Measurements from ENCODE around the gene MMP3.
"Not testable (repeated sequence)": the region's sequence is repeated elsewhere in the genome, so short reads cannot be mapped to it uniquely, and the experiment has no call there.

MMP3 gene

DNA sequence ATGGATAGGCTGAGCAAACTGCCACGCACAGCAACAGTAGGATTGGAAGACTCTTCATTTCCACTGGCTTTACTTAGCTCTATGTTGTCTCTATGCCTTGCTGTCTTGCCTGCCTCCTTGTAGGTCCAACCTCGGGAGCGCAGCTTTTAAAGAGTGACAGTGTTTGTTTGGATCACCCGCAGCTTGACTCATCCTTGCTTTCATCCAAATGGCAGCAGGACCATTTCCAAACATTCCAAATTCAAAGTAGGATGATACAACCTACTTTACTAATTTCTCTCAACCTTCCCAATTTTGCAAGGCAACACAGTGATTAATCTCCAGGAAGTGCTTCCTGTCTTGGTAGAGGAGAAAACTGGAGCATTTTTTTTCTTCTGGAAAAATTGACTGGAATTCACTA is at the start of gene MMP3:
Gene MMP3, minus strand, starts transcription at position 121 of the 400 bp plus-strand sequence. Its CDS starts 63 bp downstream, at position 58.
- peak; percentile 84 for DNase-seq (ENCODE audit: low read depth)

DNA sequence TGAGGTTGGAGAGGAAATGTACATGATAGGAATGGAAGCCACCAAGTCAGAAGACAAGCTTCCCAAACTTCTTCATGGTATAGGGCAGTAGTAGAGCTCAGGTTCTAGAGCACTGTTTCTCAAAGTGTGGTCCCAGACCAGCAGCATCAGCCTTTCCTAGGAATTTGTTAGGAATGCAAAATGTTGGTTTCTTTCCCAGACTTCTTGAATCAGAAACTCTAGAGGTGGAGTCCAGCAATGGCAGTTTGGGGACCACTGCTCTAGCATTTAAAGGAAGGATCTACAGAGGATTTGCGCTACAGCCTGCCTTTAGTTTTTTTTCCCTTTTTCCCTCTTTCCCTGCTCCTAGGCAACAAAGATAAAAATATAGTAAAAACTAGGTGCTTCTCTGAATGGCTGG is 48.3 kb upstream of the MMP3 start:
- DNase-seq (ENCODE audit: low read depth) = no peak

DNA sequence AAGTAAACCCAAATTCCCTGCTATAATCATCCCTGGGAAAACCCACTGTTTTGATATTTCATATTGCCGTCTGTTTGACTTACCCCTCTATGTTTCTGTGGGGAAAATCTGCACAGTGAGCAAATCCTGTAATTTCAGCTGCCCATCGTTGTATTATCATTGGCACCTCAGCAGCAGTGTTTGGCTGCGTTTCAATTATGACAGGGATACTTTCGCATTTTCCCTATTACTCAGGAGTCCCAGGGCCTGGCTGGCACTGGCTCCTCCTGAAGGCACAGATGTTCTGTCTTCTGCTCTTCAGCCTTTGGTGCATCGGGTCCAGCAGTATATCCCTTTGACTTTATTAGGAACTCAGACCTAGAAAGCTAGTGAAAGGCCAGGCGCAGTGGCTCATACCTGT is 43.6 kb upstream of the MMP3 start:
- no peak for DNase-seq (ENCODE audit: low read depth)

DNA sequence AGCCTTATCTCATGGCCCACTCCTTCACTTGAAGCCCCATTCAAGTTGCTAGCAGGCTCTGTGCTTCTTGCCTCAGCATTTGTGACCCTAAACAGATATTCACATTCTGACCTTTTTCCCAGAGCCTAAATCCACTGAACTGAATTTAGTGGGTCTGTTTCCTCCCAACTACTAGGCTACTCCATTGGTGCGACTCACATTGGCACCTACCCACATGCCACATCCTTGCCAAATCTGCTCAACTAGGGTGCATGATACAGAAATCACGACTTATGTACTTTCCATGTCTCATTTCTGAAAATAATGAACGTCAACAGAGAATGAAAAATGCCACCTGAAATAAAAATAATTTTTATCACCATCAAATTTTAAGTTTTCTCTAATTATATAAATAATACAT is 39.7 kb upstream of the MMP3 start:
- no peak for DNase-seq (ENCODE audit: low read depth)

DNA sequence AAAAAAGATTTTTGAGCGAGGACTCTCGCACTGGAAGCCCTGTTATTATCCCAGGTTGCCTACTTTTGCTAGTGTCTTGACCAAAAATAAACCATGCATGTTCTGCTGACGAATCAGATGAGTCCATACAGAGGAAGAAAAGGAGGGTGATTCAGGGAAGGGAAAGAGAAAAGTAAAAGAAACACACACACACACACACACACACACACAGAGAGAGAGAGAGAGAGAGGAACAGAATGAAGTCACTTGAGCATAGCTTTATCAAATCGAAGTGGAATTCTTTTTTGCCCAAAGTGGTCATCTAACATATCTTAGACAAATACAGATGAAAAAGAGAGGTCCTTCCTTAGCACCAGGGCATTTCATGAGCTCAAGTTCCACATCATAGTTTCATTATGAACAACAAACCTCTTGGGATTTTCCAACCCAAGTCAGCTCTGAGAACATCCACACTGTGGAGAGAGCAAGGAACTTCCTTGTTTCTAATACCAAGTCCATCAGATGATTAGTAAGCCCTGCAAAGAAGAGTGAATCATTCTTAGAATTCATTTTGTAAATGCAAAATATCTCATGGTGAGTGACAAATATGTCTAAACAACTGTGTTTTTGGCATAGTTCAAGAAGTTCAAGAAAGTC is 39.1 kb upstream of the MMP3 start:
- peak; percentile 39 for DNase-seq (ENCODE audit: low read depth)

DNA sequence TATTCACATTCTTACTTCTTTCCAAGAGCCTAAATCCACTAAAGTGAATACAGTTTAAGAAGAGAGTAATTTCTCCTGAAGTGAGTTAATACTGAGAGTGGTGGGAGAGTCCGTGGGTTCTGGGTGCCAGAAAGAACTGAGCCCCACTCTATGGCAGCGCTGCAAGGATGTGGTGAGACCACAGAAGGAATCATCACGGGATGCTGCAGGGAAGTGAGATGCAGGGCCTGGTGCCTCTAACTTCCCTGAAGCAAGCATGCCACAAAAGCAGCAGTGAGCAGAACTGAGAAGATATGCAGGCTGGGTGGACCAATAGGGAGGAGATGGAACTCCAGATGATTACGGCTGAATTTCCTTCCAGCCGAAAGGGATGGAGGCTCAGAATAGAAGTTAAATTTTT is 36.4 kb upstream of the MMP3 start:
- no peak for DNase-seq (ENCODE audit: low read depth)

DNA sequence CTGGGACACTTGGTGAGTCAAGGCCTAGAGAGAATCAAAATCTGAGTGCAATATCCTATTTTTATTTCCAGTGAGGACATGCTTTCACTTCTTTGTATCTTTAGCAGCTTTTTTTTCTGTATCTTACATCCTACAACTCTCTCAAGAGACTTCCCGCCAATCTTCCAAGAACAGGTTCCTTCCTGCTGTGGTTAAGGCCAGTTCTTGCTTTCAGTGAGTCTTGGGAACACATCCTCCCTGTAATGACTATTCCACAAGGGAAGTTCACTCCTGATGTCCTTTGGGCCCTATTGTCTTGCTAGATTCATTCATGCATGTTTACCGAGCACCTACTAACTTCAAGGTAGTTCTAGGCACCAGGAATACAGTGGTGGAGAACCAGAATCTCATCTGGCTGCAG is 35.2 kb upstream of the MMP3 start:
- no peak for DNase-seq (ENCODE audit: low read depth)

DNA sequence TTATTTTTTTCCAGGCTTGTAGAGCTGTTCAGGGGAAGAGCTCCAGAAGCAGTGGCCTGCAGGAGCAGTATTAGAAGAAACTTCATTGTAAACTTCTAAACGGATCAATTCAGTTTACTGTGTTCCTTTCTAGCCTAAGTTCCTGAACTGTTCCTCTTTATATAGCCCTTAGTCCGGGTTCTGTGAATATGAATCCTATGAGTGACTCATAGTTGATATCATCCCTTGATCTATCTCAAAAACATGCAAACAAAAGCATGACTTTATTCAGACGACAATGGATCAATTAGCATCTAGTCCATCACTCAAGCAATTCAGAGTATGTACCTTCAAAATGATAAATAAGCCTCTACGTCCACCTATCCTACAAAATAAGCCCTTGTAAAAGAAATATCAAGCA is 31.4 kb upstream of the MMP3 start, which contains the start of gene MMP12:
Gene MMP12, minus strand, starts transcription at position 131 of the 400 bp plus-strand sequence. Its CDS starts 45 bp downstream, at position 86.
- no peak for DNase-seq (ENCODE audit: low read depth)

DNA sequence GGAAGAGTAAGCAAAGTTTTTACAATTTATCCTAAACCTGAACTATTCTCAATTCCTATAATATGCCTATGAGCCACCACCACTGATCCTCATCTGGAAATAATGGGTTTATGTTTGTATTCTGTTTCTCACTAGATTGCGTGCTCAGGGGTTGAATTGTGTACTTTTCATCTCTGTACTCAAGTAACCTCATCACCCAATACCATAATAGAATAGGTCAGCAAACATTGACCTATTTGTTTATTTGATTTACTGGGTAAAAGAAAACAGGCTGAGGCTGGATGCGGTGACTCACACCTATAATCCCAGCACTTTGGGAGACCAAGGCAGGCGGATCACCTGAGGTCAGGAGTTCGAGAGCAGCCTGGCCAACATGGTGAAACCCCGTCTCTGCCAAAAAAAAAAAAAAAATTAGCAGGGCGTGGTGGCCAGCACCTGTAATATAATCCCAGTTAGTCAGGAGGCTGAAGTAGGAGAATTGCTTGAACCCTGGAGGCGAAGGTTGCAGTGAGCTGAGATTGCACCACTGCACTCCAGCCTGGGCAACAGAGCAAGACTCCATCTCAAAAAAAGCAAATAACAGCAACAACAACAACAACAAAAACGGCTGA is 26.1 kb upstream of the MMP3 start:
- DNase-seq (ENCODE audit: low read depth) = not testable (repeated sequence)

DNA sequence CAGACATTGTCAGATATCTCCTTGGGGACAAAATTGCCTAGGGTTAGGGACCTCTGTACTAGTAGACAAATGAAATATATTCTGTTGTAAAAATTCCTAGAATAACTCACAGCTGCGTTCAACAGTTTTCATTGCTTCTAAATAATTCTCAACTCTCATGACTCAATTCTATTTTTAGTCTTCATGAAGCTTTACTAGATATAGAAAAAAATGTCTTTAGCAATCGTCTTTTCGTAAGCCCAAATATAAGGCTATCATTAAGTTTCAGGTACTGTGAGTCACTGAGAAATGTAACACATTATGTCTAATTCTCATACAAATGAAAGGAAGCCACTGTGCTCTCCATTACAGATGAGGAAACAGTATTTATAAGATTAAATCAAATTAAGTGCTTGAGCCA is 24.9 kb upstream of the MMP3 start:
- DNase-seq (ENCODE audit: low read depth) = no peak

DNA sequence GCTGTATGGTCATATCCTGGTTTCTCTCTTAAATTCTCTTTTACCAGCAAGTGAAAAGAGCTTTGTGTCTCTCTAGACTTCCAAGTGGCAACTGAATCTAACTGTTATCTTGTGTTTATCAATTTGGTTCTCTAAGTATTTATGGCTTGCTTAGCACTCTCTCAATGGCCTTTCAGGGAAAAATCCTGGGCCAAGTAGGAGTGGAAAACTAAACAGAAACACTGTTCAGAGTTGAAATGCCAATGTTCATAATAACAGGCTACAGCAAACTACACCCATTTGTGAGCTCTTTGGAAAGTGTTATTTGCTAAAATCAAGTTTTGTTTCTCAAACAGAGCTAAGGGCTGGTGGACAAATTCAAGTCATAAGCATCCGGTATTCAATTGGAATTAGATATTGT is 21.3 kb upstream of the MMP3 start:
- no peak for DNase-seq (ENCODE audit: low read depth)

DNA sequence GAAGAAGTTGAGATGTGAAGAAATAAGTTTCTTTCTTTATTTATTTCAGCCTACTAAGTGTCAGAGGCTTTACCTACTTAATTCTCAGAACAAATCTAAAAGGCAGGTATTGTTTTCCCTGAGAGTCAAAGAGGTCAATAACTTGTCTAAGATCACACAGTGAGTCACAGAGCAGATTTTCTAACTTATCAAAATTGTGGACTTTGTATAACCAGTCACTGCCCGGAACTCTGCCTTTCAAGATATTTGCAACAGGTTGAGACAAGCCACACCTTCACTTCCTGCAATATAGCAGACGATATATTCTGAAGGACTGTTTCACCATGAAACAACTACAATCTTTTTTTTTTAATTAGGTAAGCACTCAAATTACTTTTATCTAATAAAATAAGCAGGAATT is 10.5 kb upstream of the MMP3 start:
- no peak for DNase-seq (ENCODE audit: low read depth)

DNA sequence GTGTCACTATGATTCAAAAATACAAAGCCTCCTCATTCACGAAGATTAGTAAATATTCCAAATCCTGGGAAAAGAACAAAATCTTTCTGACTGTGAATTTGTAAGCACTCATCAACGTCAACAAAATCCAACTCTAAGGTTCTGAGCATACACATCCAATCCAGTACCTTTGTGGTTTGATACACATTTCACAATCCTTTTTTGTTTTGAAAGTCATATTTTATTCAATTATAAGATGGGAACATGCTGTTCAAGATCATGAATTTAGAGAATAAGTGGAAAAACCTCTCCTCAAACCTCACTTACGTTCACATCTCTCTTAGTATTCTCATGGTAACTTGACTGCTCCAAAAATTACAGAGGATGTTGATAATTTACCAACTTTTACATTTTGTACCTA is 9.6 kb upstream of the MMP3 start:
- no peak for DNase-seq (ENCODE audit: low read depth)

DNA sequence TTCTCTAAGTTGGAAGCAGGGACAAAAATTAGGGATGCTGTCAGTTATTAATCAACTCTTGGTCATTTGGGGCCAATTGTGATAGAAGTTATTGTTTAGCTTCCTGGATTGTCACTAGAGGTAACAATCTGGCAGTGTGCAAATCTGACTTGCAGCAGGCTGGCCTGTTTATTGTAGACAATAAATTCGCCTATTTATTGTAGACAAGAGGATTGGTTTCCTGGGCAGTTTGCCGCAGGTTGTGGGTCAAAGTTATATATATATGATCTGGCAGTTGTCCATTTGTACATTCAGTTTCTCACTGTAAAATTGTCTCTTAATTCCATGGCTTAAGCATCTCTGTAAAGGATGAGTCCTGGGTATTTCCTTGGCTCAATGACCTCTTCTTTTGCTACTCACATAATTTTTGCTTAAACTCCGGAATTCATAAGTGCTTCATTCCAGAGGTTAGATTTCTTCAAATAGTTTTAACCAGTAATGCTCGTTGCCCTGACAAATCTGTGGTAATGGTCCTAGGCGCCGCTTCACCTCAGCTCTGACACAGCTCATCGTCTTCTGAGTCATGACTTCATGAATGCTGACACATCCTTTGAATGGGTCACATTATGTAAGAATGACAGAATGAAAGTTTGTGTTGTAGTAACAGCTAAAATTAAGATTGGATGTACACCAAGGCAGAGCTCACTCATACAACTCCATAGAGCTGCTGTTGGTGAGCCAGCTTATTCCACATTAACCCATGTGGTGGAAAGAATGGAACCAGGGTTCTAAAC is 7.8 kb upstream of the MMP3 start:
- DNase-seq (ENCODE audit: low read depth) = peak; percentile 96

DNA sequence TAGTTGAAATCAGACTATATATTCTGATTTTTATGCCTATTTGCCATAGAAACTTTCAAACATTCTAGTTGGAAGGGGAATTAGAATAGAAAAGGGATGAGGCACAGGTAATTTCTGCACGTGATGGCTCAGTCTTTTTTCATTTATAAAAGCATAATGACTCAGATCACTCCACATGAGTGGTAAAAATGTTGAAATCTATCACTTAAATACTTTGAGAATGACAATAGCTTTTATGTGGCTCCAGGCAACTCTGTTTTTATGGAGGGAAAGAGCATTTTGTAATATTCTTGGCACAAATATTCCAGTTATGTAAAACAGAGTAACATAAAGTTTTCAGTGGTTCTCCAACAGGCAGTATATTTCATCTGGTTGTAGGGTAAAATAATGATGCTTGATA is 5.9 kb upstream of the MMP3 start:
- DNase-seq (ENCODE audit: low read depth) = peak; percentile 74

DNA sequence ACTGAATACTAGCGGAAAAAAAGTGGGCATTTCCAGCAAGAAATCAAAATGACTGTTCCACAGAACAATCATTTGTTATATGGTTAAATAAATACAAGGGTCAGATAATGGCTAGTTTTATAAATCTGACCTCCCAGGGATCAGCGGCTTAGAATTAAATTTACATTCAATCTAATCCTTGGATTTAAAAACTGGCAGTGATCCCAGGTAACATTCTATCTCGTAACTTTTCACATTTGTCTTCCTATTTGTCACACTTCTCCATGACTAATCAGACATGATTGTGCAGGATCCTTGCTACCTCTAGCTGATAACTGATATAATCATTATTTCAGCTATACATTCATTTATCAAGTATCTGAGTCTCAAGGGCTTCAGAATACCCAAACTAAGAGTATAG is 2.9 kb upstream of the MMP3 start:
- no peak for DNase-seq (ENCODE audit: low read depth)

DNA sequence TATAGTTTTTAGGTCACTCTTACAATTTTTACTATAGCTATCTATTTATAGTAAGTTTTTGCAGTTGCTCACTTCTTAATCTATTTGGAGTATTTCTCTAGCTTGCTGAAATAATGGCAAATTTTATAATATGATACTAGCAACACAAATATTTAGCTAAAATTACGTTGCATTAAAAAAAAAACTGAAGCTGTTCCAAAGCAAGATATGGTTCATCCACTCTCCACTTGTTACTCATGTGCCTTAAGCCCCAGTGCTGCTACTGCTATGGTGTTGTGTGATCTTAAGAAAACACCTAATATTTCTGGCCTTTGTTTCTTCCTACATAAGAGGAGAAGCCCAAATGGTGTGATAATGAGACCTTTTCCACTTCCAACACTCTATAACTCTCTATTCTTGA is 479 bp downstream of the MMP3 start:
- no peak for DNase-seq (ENCODE audit: low read depth)

DNA sequence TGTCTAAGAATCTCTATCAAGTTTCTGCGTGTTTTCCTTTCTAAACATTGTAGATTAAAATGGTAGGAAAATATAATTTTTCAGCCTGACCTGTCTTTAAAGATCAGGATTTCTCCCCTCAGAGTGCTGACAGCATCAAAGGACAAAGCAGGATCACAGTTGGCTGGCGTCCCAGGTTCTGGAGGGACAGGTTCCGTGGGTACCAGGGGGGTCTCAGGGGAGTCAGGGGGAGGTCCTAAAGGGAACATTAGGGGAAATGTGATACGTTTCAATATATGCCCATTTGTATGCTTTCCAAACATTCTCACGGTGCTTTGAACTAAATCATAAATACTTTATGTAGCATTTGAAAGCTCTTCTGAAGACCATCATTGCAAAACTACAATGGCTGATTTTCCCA is 3.4 kb downstream of the MMP3 start:
- no peak for DNase-seq (ENCODE audit: low read depth)

DNA sequence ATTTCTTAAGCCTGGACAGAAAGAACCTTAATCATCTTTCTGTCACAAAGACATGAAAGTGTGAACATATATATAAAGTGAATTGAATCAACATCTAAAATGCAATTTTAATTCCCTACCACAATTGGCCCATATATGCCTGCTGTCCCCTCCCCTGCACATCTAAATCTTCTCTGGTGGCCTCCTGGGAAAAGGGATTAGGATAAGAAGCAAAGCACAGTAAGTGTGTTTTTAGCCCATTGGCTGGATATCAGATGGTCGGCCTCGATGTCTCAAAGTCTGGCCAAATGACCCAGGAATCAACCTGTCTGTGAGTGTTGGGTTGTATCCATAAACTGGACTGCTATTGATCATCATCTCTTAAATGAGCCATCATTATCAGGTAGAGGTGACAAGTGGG is 5.8 kb downstream of the MMP3 start:
- DNase-seq (ENCODE audit: low read depth) = no peak

DNA sequence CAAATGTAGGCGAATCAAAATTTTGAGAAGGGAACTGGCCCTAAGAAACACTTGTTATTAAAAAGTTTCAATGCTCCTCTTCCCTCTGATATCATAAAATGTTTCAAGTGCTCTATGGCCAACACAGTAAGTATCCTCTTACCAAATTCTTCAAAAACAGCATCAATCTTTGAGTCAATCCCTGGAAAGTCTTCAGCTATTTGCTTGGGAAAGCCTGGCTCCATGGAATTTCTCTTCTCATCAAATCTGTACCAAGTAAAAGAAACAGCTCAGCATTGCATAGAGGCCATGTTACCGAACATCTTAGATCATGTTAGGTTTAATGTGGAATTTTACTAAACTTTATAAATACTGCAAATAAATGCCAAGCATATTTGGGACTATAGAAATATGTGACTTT is 6.3 kb downstream of the MMP3 start:
- DNase-seq (ENCODE audit: low read depth) = no peak

DNA sequence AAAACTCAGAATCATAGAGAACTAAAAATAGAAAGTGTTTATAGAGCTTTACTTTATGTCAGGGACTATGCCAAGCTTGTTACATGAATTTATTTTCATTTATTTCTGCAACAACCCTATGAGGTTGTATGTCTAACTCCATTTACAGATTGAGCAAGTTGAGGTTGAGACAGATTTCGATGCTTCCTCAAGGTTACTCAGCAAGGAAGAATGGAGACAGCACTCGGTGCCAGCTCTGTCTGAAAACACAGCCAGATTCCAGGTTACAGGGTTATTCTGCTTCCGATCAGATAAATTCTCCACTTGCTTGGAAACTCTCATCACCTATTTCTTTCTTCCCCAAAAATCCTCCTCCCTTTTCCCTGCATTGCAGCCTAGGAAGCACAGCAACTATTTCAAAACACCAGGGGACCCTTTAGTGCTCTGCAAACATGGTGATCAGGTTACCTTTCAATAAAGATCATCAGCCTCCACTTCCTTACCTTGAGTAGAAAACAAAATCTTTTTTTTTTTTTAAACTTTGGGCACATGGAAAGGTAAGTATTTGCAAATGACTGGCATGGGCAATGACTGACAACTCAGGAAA is 7.0 kb downstream of the MMP3 start:
- no peak for DNase-seq (ENCODE audit: low read depth)

DNA sequence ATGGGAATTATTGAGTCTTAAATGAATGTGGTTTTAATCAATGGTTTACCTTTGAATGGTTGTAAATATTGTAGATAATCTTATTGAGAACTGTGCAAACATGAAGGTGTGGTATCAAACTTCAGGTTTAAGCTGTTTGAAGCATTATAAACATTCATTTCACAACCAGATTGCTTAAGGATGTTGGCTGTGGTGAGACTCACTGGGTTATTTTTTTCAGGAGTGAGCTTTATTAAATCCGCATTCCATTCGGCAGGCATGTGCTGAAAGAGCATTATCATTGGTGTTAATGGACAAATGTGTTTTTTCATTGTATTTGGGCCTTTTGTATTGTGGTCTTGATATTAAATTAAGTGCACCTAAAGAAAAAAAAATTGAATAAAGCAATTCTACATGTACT is 9.7 kb downstream of the MMP3 start:
- DNase-seq (ENCODE audit: low read depth) = no peak

DNA sequence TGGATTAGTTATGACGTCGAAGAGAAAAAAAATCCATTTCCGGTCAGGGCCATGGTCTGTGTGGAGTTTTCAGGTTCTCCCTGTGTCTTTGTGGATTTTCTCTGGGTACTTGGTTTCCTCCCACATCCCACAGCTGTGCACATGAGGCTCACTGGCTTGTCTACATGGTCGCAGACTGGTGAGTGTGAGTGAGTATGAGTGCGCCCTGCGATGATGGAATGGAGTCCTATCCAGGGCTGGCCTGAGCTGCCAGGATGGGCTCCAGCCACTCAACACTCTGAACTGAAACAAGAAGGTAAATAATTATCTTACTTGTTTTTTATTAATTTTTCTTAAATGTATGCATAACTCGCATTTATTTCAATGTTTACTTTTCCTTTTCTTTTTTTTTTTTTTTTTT is 10.8 kb downstream of the MMP3 start:
- no peak for DNase-seq (ENCODE audit: low read depth)
